Measurements from ENCODE around the gene CEP295NL. TPM values are rescaled to one million over a fixed set of nuclear protein-coding genes. Genes with fewer than 3 reads are reported as not detected.
A peak's percentile ranks its signal among the peaks of the same experiment; 100 is the strongest.

CEP295NL gene
- total and polyA plus RNA-seq, 2 of the 13 experiments (the other 11 are each of a cell fraction or from before 2014, with no cell fraction given): not detected

DNA sequence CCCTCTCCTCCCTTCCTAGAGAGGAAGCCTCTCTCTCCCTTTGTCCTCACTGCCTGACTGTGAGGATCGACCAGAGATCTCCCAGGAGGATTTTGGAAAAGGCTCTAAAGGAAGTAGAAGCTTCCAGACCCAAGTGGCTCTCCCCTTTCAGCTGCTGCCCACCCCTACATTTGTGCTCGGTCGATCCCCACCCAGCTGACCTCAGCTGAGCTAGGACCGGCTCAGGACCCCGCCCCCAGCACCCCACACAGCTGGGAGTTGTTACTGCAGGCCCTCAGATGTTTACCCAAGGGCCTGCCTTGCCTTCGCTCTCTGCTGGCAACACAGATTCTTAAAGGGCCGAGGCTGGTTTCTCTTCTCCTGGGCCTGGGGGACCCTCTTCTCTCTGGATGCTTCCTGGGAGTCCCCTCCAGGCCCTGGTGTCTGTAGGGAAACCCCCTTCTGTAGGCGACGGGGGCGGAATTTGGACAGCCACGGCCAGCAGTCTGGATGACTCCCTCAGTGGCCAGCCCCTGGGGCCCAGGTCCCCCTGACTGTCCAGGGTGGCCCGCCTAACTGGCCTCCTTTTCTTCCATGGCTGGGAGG is 49.1 kb upstream of the CEP295NL start:
- Histone ChIP-seq H3K9me3 (ENCODE audit: low read length) (peaks cover 18% of the 10 kb centered on the region), H3K4me3 (replicated peaks in 1 of 3; ENCODE audit: insufficient read depth in 1 of 3, low read depth in 2 of 3, low read length in 3 of 3) (peak overlapping the region; percentile 15 to 61 (median 29); a peak in 4 of 6 replicates), H3K79me2 (ENCODE audit: insufficient read depth, low read length) (no peaks in the 10 kb centered on the region), H3K4me1 (ENCODE audit: insufficient read depth, low read length) (peaks cover 37% of the 10 kb centered on the region), H3K27me3 (ENCODE audit: control insufficient read depth in 1 of 2, insufficient read depth in 2 of 2, low read length in 2 of 2) (peaks cover 5 to 39% of the 10 kb centered on the region in 2 experiments; a peak in 4 of 5 replicates), H3K4me2 (ENCODE audit: low read depth, low read length) (peak overlapping the region; percentile 68), H4K20me1 (ENCODE audit: insufficient read depth, low read length) (no peaks in the 10 kb centered on the region), H3K27ac (ENCODE audit: extremely low read length, insufficient read depth, low read length) (no peak overlapping the region), H2AFZ (ENCODE audit: low read length) (no peak overlapping the region), H3K36me3 (replicated peaks in 1 of 2; ENCODE audit: control insufficient read depth in 1 of 2, insufficient read depth in 2 of 2, low read length in 2 of 2) (no peaks in the 10 kb centered on the region), H3K9ac (ENCODE audit: insufficient read depth, low read depth, low read length) (peak overlapping the region; percentile 27; the same call in 1 of the 2 replicates)
- CTCF ChIA-PET (ENCODE audit: low intra/inter-chr PET ratio, low total read pairs): no interaction called here
- no TSS peak for BruUV-seq (replicated peaks)
- DNase-seq (ENCODE audit: low spot score) (peak; percentile 30), FAIRE-seq (no peak), ATAC-seq (peak; percentile 70)
- POLR2A ChIA-PET: interaction anchor here (0.8 to 3.4 kb wide), 5 partner anchors 9 to 28 kb away, joined by 3 to 20 read pairs (median 3); partner anchors contain the start of gene LGALS3BP
- intact Hi-C loops (cut with micrococcal nuclease; ENCODE audit: unreplicated experiment) (no loop called here), in situ Hi-C loops (cut with HindIII; ENCODE audit: extremely low pct_ligation_motif_present, low pct_unique_long_range_greater_than_20kb) (no loop called here)
- WGBS (ENCODE audit: low lambda C conversion rate): 0% methylated on average over 4 of the region's 12 CpGs
- no peak for TF ChIP-seq ZNF790 (CRISPR knock-in tag; IDR thresholded peaks at IDR 0.05; ENCODE audit: borderline replicate concordance)
- TF ChIP-seq NFKB2 (CRISPR knock-in tag; IDR thresholded peaks at IDR 0.05; ENCODE audit: borderline replicate concordance): 0 out of 2 replicates have a peak, but pooled peaks have one; percentile 32
- peak; percentile 45; the same call in 1 of the 2 replicates for TF ChIP-seq ZNF670 (CRISPR knock-in tag; IDR thresholded peaks at IDR 0.05; ENCODE audit: borderline replicate concordance)
- TF ChIP-seq, protein P1, sequence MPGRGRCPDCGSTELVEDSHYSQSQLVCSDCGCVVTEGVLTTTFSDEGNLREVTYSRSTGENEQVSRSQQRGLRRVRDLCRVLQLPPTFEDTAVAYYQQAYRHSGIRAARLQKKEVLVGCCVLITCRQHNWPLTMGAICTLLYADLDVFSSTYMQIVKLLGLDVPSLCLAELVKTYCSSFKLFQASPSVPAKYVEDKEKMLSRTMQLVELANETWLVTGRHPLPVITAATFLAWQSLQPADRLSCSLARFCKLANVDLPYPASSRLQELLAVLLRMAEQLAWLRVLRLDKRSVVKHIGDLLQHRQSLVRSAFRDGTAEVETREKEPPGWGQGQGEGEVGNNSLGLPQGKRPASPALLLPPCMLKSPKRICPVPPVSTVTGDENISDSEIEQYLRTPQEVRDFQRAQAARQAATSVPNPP (CRISPR knock-in tag; IDR thresholded peaks at IDR 0.05): no peak
- TF ChIP-seq, protein P2, sequence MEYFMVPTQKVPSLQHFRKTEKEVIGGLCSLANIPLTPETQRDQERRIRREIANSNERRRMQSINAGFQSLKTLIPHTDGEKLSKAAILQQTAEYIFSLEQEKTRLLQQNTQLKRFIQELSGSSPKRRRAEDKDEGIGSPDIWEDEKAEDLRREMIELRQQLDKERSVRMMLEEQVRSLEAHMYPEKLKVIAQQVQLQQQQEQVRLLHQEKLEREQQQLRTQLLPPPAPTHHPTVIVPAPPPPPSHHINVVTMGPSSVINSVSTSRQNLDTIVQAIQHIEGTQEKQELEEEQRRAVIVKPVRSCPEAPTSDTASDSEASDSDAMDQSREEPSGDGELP (IDR thresholded peaks at IDR 0.05; ENCODE audit: borderline replicate concordance, low read depth): peak; percentile 92
- TF ChIP-seq HDAC1 (CRISPR knock-in tag; IDR thresholded peaks at IDR 0.05): peak; percentile 39; the same call in 1 of the 2 replicates
- no peak for TF ChIP-seq SATB2 (CRISPR knock-in tag; IDR thresholded peaks at IDR 0.05)
- TF ChIP-seq ZNF225 (CRISPR knock-in tag; IDR thresholded peaks at IDR 0.05): 0 out of 2 replicates have a peak, but pooled peaks have one; percentile 15
- TF ChIP-seq TCF7 (IDR thresholded peaks at IDR 0.05; ENCODE audit: low read depth): no peak
- TF ChIP-seq ZNF441 (CRISPR knock-in tag; IDR thresholded peaks at IDR 0.05; ENCODE audit: borderline replicate concordance): peak; percentile 50; the same call in 1 of the 2 replicates
- TF ChIP-seq CREB1 (IDR thresholded peaks at IDR 0.05): no peak
- TF ChIP-seq CREB1 (CRISPR knock-in tag; IDR thresholded peaks at IDR 0.05): no peak
- TF ChIP-seq ZNF557 (CRISPR knock-in tag; IDR thresholded peaks at IDR 0.05): no peak
- no peak for TF ChIP-seq MATR3 (CRISPR knock-in tag; IDR thresholded peaks at IDR 0.05)
- no peak for TF ChIP-seq ZNF749 (CRISPR knock-in tag; IDR thresholded peaks at IDR 0.05; ENCODE audit: borderline replicate concordance)
- peak; percentile 53 for TF ChIP-seq PATZ1 (CRISPR knock-in tag; IDR thresholded peaks at IDR 0.05)
- no peak for TF ChIP-seq KLF13 (CRISPR knock-in tag; IDR thresholded peaks at IDR 0.05)
- 0 out of 2 replicates have a peak, but pooled peaks have one; percentile 44 for TF ChIP-seq ATF7-NPFF (CRISPR knock-in tag; IDR thresholded peaks at IDR 0.05; ENCODE audit: low read depth)
- TF ChIP-seq JUND (CRISPR knock-in tag; IDR thresholded peaks at IDR 0.05): no peak
- TF ChIP-seq KDM5B (CRISPR knock-in tag; IDR thresholded peaks at IDR 0.05; ENCODE audit: borderline replicate concordance): 0 out of 2 replicates have a peak, but pooled peaks have one; percentile 28
- TF ChIP-seq JDP2 (CRISPR knock-in tag; IDR thresholded peaks at IDR 0.05; ENCODE audit: borderline replicate concordance): no peak
- TF ChIP-seq MED1 (CRISPR knock-in tag; IDR thresholded peaks at IDR 0.05): 0 out of 2 replicates have a peak, but pooled peaks have one; percentile 12

All from HepG2 (cell line).